Heart left ventricle (tissue), 16 donors: ENCODE measurements around the gene MAPK8IP3. TPM values are rescaled to one million over a fixed set of nuclear protein-coding genes. Genes with fewer than 3 reads are reported as not detected.
A peak's percentile ranks its signal among the peaks of the same experiment; 100 is the strongest.

Experiments used
- ATAC-seq, 4 donors: fragments of 200-7000 bp; cut with Tn5 transposase; one replicate each; pipeline ENCODE4 v1.9.1; 2020 to 2022; ENCODE audit warnings: moderate library complexity in 4 of 4, mild to moderate bottlenecking in 3 of 4, moderate number of reproducible peaks in 1 of 4
- DNase-seq, 5 donors: peaks; one replicate each; pipeline ENCODE4 v3.0.0-alpha.2; 2020
- H3K27ac ChIP-seq, 12 donors: fragments of 200-600 bp; sonication (generic) in 4 of 12; one replicate each; pipeline versions ENCODE4 v1.5.0 to v1.8.0; 2016 to 2022; ENCODE audit warnings: mild to moderate bottlenecking in 2 of 12
- H3K27me3 ChIP-seq, 9 donors: fragments of 200-600 bp; sonication (generic) in 2 of 9; one replicate each; pipeline versions ENCODE4 v1.5.1 to v1.8.0; 2016 to 2022; ENCODE audit warnings: mild to moderate bottlenecking in 3 of 9
- H3K36me3 ChIP-seq, 9 donors: fragments of 200-600 bp; sonication (generic) in 2 of 9; one replicate each; pipeline versions ENCODE4 v1.5.0 to v1.8.0; 2018 to 2022; ENCODE audit warnings: mild to moderate bottlenecking in 2 of 9
- H3K4me1 ChIP-seq, 12 donors: fragments of 200-600 bp; sonication (generic) in 4 of 12; one replicate each; pipeline versions ENCODE4 v1.5.0 to v1.8.0; 2016 to 2022; ENCODE audit warnings: mild to moderate bottlenecking in 3 of 12
- H3K4me3 ChIP-seq, 12 donors: fragments of 200-600 bp; sonication (generic) in 4 of 12; one replicate each; pipeline versions ENCODE4 v1.5.0 to v1.8.0; 2017 to 2022; ENCODE audit warnings: mild to moderate bottlenecking in 9 of 12, moderate library complexity in 4 of 12
- H3K9me3 ChIP-seq, 12 donors: fragments of 200-600 bp; sonication (generic) in 4 of 12; one replicate each; pipeline versions ENCODE4 v1.5.0 to v1.8.0; 2016 to 2022; ENCODE audit warnings: mild to moderate bottlenecking in 1 of 12
- POLR2A ChIP-seq, 2 donors: fragments of 450-650 bp; IDR thresholded peaks; one replicate each; pipeline ENCODE4 v1.6.1; 2017; ENCODE audit warnings: antibody characterized with exemption in 2 of 2, mild to moderate bottlenecking in 2 of 2, moderate library complexity in 2 of 2
- WGBS, 4 donors: extraction: QIAGEN DNeasy Blood & Tissue Kit in 2 of 4; methylation state at CpG; one replicate each; pipeline versions ENCODE4 v1.1.5 to v1.1.7; 2013 to 2018; 5-methylcytosine and 5-hydroxymethylcytosine counted together
- intact Hi-C, 10 donors: fragments of 100-400 bp; cut with DNase I; formaldehyde crosslinking; loops; one replicate each; pipeline versions ENCODE4 v1.11.1 to v1.14.2; 2022
- polyA plus RNA-seq, 2 donors: library from polyadenylated mRNA; stranded (reverse); fragments of 200-250 nt; gene quantifications; one replicate each; pipeline ENCODE4 v1.2.3, GENCODE V29; 2013
- total RNA-seq, 9 donors: library from RNA; depleted of rRNA in 2 of 9; stranded (reverse); fragments of >200 nt in 2 of 9; fragmentation: NEBNext Ultra II Directional in 3 of 9; extraction: Animal tissue kit (Norgen Biotek cat#: 25700) in 3 of 9; gene quantifications; one replicate each; pipeline versions ENCODE4 v1.1.0 to v1.2.4, GENCODE V29; 2016 to 2023
- TF ChIP-seq, protein P1 (sequence below), 12 donors: fragments of 200-600 bp; sonication (generic) in 4 of 12; IDR thresholded peaks; one replicate each; pipeline versions ENCODE4 v1.5.0 to v1.8.0; 2018 to 2022; ENCODE audit warnings: antibody characterized with exemption in 12 of 12, mild to moderate bottlenecking in 5 of 12
- donor health status: ischemic (EF 13 %, LVEDD 7.1; RV severe dilation, severe dysfunction).
- donor health status: healthy with polysubstance abuse.
- donor health status: DM: no; HTN: yes; CAD: no.
- donor health status: DM: no; HTN: no; CAD: no.
- donor health status: ischemic (EF 25% LVEDD 6.9; RV normal size, moderate dysfunction).
- donor health status: ischemic (EF 25% LVEDD 5.7; RV mildly dilated, moderate dysfunction).
- donor health status: healthy.
- donor health status: DM: yes; HTN: yes; CAD: no.
- donor health status: ischemic (EF 35%, LVEDD 5.7; RV mildly dilated, moderate dysfunction).
- donor health status: nonischemic (EF 11% LVEDD 7.7; RV severe dilation, severe dysfunction).
- donor health status: DM: yes; HTN: yes; CAD: no.
- donor health status: PGD.
- donor health status: ischemic (EF 29% LVEDD 5.4; RV normal size, mild dysfunction).
- donor health status: nonischemic (EF 23%, LVEDD 6.1; RV moderate dilation, normal function).

MAPK8IP3 gene
- total and polyA plus RNA-seq, 11 donors: 29.5 to 71.3 (median 63.1) TPM

- DNase-seq (no peak), ATAC-seq (peak in 1 of 4 donors; percentile 8)
- H3K9me3 ChIP-seq: no peaks in the 10 kb centered on the region
- WGBS, 4 donors: 65 to 74% (median 72%) methylated on average over 14 to 18 of the region's 18 CpGs
- H3K27me3 ChIP-seq: no peaks in the 10 kb centered on the region
- TF ChIP-seq, protein P1, sequence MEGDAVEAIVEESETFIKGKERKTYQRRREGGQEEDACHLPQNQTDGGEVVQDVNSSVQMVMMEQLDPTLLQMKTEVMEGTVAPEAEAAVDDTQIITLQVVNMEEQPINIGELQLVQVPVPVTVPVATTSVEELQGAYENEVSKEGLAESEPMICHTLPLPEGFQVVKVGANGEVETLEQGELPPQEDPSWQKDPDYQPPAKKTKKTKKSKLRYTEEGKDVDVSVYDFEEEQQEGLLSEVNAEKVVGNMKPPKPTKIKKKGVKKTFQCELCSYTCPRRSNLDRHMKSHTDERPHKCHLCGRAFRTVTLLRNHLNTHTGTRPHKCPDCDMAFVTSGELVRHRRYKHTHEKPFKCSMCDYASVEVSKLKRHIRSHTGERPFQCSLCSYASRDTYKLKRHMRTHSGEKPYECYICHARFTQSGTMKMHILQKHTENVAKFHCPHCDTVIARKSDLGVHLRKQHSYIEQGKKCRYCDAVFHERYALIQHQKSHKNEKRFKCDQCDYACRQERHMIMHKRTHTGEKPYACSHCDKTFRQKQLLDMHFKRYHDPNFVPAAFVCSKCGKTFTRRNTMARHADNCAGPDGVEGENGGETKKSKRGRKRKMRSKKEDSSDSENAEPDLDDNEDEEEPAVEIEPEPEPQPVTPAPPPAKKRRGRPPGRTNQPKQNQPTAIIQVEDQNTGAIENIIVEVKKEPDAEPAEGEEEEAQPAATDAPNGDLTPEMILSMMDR (IDR thresholded peaks at IDR 0.05): no peak
- no peak for TF ChIP-seq POLR2A (IDR thresholded peaks at IDR 0.05)
- peaks cover 0 to 4% (median 0%) of the 10 kb centered on the region in 9 donors for H3K36me3 ChIP-seq
- intact Hi-C loops: loop anchor here in 4 of 10 donors (1.0 to 10.0 kb wide), 9 partner anchors 63 to 286 kb away; partner anchors contain the start of genes CRAMP1 (in 3 of the 4), IFT140 (in 3 of the 4), CLCN7 (in 1 of the 4) and EME2 (in 1 of the 4)
- peak overlapping the region in 8 of 12 donors; percentile 3 to 99 (median 34) for H3K4me3 ChIP-seq
- peaks cover 0 to 56% (median 41%) of the 10 kb centered on the region in 12 donors for H3K4me1 ChIP-seq
- H3K27ac ChIP-seq: peak overlapping the region in 11 of 12 donors; percentile 38 to 99 (median 75)
Measured at GRCh38 chr16:1708083-1708767, 2.2 kb downstream of the MAPK8IP3 start.

DNA sequence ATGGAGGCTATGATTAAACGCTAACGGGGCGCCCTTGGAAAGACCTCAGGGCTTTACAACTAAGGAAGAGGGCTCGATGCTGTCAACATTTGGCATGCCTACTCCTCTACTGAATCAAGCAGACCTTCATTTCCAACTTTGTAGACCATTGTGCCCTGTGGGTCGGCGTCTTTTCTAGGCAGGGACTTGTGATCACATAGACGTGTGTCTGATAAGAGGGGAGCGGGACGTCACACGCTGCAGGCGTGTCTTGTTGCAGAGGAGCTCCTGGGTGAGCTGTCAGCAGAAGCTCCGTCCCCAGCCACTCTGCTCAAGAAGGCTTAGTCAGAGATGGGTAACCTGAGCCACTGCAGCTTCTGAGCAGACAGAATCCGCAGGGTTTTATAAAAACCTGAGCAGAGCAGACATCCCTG, 2.8 kb downstream of the MAPK8IP3 start:
- TF ChIP-seq POLR2A (IDR thresholded peaks at IDR 0.05): no peak
- TF ChIP-seq, protein P1 (IDR thresholded peaks at IDR 0.05): no peak
- intact Hi-C loops: loop anchor here in 4 of 10 donors (1.0 to 10.0 kb wide), 9 partner anchors 64 to 286 kb away; partner anchors contain the start of genes CRAMP1 (in 3 of the 4), IFT140 (in 3 of the 4), CLCN7 (in 1 of the 4) and EME2 (in 1 of the 4)
- peak; percentile 28 to 66 (median 58) for ATAC-seq
- peak overlapping the region in 11 of 12 donors; percentile 38 to 99 (median 75) for H3K27ac ChIP-seq
- WGBS, 4 donors: 32 to 49% (median 45%) methylated on average over 10 to 13 of the region's 13 CpGs
- H3K27me3 ChIP-seq: no peaks in the 10 kb centered on the region
- peaks cover 0 to 62% (median 47%) of the 10 kb centered on the region in 12 donors for H3K4me1 ChIP-seq
- H3K9me3 ChIP-seq: no peaks in the 10 kb centered on the region
- peak overlapping the region in 8 of 12 donors; percentile 3 to 99 (median 34) for H3K4me3 ChIP-seq
- DNase-seq: peak in 4 of 5 donors; percentile 48 to 86 (median 64)
- H3K36me3 ChIP-seq: peaks cover 0 to 4% (median 0%) of the 10 kb centered on the region in 9 donors

GRCh38 chr16:1709356-1709755, 3.4 kb downstream of the MAPK8IP3 start:
- H3K4me3 ChIP-seq: peak overlapping the region in 5 of 12 donors; percentile 25 to 95 (median 29)
- H3K27ac ChIP-seq: peak overlapping the region in 9 of 12 donors; percentile 20 to 99 (median 75)
- H3K27me3 ChIP-seq: no peaks in the 10 kb centered on the region
- intact Hi-C loops: loop anchor here in 4 of 10 donors (5.0 to 10.0 kb wide), 8 partner anchors 63 to 287 kb away; partner anchors contain the start of genes CRAMP1 (in 2 of the 4), IFT140 (in 2 of the 4), CLCN7 (in 1 of the 4) and EME2 (in 1 of the 4)
- H3K9me3 ChIP-seq: no peaks in the 10 kb centered on the region
- DNase-seq: no peak
- 70 to 79% (median 76%) methylated on average over 14 to 15 of the region's 15 CpGs for WGBS, 4 donors
- peaks cover 0 to 4% (median 0%) of the 10 kb centered on the region in 9 donors for H3K36me3 ChIP-seq
- no peak for TF ChIP-seq POLR2A (IDR thresholded peaks at IDR 0.05)
- TF ChIP-seq, protein P1 (IDR thresholded peaks at IDR 0.05): no peak
- ATAC-seq: no peak
- peaks cover 0 to 65% (median 49%) of the 10 kb centered on the region in 12 donors for H3K4me1 ChIP-seq
